Panc1 (cell line): Measurements from ENCODE around the gene DNAAF2.

Experiments used
- CTCF ChIP-seq: fragments of 450-650 bp; IDR thresholded peaks from 2 replicates; pipeline ENCODE4 v1.5.1; 2017; ENCODE audit warnings: mild to moderate bottlenecking
- POLR2AphosphoS5 ChIP-seq: IDR thresholded peaks from 2 replicates; pipeline ENCODE4 v1.6.1; 2012; ENCODE audit warnings: mild to moderate bottlenecking, low read depth, low read length, moderate library complexity
- SIN3A ChIP-seq: IDR thresholded peaks from 2 replicates; pipeline ENCODE4 v1.6.1; 2012; ENCODE audit warnings: low read depth, mild to moderate bottlenecking, low read length, moderate library complexity, borderline replicate concordance; ENCODE audit not compliant: insufficient read depth

DNA sequence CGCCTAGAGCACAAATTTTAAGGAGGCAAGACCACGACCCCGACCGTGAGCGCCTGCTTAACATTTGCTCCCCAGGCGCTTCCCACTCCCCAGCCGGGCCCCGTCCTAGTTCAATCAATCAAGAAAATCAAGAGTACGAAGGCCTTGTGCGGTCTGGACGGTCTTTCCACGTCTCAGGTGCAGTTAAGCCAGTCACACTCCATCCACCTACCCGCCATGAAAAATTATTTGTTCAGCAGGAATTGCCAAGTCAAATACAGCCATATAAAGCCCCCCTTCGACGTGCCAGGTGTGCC, 36.9 kb downstream of the DNAAF2 start:
- TF ChIP-seq POLR2AphosphoS5 (no peak), CTCF (no peak), SIN3A (no peak)
